C4-2B (cell line): ENCODE results near the gene TRIM63.

Experiments used
- CTCF ChIP-seq: fragments of 450-650 bp; conservative IDR thresholded peaks from 2 replicates; pipeline ENCODE4 v1.5.1; 2017; ENCODE audit warnings: mild to moderate bottlenecking
- ZFX ChIP-seq: fragments of 450-650 bp; IDR thresholded peaks from 2 replicates; pipeline ENCODE4 v1.6.1; 2017

GRCh38 chr1:26012864-26013263 lies 54.6 kb downstream of the TRIM63 start:
- TF ChIP-seq CTCF (no peak), ZFX (no peak)
